Heart left ventricle (tissue), 13 donors: ENCODE results near the gene SORT1.

Experiments used
- CTCF ChIP-seq, 12 donors: fragments of 200-600 bp; sonication (generic) in 4 of 12; IDR thresholded peaks; one replicate each; pipeline versions ENCODE4 v1.5.0 to v1.8.0; 2018 to 2022; ENCODE audit warnings: antibody characterized with exemption in 12 of 12, mild to moderate bottlenecking in 5 of 12
- POLR2A ChIP-seq, 2 donors: fragments of 450-650 bp; IDR thresholded peaks; one replicate each; pipeline ENCODE4 v1.6.1; 2017; ENCODE audit warnings: antibody characterized with exemption in 2 of 2, mild to moderate bottlenecking in 2 of 2, moderate library complexity in 2 of 2
- donor health status: ischemic (EF 13 %, LVEDD 7.1; RV severe dilation, severe dysfunction).
- donor health status: DM: no; HTN: yes; CAD: no.
- donor health status: DM: no; HTN: no; CAD: no.
- donor health status: ischemic (EF 25% LVEDD 6.9; RV normal size, moderate dysfunction).
- donor health status: ischemic (EF 25% LVEDD 5.7; RV mildly dilated, moderate dysfunction).
- donor health status: ischemic (EF 35%, LVEDD 5.7; RV mildly dilated, moderate dysfunction).
- donor health status: nonischemic (EF 11% LVEDD 7.7; RV severe dilation, severe dysfunction).
- donor health status: DM: yes; HTN: yes; CAD: no.
- donor health status: PGD.
- donor health status: ischemic (EF 29% LVEDD 5.4; RV normal size, mild dysfunction).
- donor health status: nonischemic (EF 23%, LVEDD 6.1; RV moderate dilation, normal function).

GRCh38 chr1:109365642-109366204 lies 32.0 kb downstream of the SORT1 start:
- TF ChIP-seq POLR2A (IDR thresholded peaks at IDR 0.05), result no peak
- no peak for TF ChIP-seq CTCF (IDR thresholded peaks at IDR 0.05)
